GM18909 (cell line): ENCODE results near the gene ARPC2.
A peak's percentile ranks its signal among the peaks of the same experiment; 100 is the strongest.
"Not testable (repeated sequence)": the region's sequence is repeated elsewhere in the genome, so short reads cannot be mapped to it uniquely, and the experiment has no call there.

ENCODE experiments used
- ATAC-seq: cut with Tn5 transposase; IDR thresholded peaks from one replicate; pipeline ENCODE4 v1.9.1; 2021; ENCODE audit warnings: mild to moderate bottlenecking; ENCODE audit not compliant: unreplicated experiment, poor library complexity

ARPC2 gene

DNA sequence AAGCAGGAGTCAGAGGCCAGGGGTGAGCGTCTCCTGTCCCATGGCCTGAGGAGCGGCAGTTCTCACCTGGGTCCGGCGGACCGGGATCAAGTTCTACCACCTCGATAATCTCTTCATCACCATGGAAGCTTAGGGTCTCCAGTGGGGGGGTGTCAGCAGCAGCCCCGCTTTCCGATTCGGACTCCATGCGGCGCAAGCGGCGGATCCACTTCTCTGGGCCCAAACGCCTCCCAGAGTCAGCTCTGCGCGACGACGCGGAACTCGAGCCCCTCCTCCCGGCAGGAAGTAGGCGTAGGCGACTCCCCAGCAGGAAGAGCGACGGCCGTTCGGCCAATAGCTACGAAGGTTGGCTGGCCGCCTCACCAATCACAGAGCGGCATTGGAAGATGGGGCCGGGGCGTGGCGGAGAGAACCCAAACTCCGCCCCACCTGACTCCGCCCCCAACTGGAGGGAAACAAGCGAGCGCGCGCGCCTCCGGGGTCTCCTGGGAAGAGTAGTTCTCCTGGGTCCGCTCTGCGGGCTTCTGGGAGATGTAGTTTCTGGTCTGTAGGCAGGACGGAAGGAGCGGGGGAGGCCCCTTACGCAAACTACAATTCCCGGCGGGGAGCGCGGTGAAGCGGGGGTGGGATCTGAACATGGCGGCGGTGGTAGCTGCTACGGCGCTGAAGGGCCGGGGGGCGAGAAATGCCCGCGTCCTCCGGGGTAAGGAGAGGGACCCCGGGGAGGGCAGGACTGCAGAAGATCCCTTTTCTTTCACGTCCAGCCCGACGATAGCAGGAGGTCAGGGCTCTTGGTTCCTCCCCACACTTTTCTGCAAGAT is 53.1 kb downstream of the ARPC2 start, which contains the start of the genes AAMP and PNKD:
AAMP (minus strand) TSS at position 238 of the 821 bp plus-strand sequence; CDS start at position 187, 51 bp downstream.
PNKD (plus strand) TSS at position 620 of the 821 bp plus-strand sequence; CDS start at position 637, 17 bp downstream.
- peak; percentile 92 for ATAC-seq

GRCh38 chr2:218270721-218271486 is 53.9 kb downstream of the ARPC2 start:
- ATAC-seq, result no peak

GRCh38 chr2:218271487-218271797 is 54.5 kb downstream of the ARPC2 start:
- ATAC-seq, result no peak

DNA sequence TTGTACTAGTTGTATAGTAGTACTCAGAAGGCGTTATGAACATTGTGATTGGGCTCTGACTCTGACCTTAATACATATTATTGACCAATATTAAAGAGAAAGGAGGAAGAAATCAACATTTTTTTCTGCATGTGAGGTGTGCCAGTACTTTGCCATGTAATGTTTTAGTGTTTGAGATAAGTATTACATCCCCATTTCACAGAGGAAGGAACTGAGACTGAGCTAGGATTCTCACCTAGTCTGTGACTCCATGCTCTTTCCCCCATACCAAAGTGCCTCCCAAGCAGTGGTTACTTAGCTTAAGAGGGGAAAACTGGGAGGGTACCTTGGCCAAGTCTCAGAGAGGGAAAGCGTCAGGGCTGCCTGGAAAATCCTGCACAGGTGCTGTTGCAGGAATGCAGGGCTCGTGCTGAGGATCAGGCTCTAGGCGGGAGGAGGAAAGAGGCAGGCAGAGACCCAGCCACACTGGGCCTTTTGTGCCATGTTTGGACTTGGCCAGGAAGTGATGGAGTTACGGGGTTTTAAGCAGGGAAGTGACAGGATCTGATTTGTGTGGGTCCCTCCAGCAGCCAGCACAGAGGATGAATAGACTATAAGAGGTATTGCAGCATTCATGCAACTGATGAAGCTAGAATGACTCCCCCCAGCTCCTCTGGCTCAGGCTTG is 55.0 kb downstream of the ARPC2 start:
- ATAC-seq, result no peak

DNA sequence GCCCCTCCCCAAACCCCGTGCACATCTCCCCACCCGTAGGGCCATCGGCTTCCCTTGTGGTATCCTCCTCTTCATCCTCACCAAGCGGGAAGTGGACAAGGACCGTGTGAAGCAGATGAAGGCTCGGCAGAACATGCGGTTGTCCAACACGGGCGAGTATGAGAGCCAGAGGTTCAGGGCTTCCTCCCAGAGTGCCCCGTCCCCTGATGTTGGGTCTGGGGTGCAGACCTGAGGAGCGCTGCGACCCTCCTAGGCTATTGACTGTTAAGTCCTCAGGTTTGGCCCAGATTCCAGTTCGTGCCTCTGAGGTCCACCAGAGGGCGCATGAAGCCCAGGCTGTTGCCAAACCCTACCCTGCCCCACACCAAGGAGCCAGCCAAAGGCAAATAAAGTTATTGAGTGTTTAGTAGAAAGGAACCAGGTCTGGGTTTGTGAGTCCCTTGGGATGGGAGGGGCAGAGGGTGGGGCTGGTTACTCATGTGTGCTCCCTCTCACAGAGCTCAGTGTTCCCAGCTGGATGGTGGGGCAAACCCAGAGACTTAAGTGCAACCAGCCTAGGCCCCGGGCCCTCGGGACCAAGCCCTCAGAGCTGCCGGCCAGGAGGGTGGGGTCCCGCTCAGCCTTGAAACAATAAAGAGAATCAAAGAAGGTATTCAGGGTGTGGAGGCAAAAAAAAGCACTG is 55.7 kb downstream of the ARPC2 start:
- ATAC-seq, result no peak

DNA sequence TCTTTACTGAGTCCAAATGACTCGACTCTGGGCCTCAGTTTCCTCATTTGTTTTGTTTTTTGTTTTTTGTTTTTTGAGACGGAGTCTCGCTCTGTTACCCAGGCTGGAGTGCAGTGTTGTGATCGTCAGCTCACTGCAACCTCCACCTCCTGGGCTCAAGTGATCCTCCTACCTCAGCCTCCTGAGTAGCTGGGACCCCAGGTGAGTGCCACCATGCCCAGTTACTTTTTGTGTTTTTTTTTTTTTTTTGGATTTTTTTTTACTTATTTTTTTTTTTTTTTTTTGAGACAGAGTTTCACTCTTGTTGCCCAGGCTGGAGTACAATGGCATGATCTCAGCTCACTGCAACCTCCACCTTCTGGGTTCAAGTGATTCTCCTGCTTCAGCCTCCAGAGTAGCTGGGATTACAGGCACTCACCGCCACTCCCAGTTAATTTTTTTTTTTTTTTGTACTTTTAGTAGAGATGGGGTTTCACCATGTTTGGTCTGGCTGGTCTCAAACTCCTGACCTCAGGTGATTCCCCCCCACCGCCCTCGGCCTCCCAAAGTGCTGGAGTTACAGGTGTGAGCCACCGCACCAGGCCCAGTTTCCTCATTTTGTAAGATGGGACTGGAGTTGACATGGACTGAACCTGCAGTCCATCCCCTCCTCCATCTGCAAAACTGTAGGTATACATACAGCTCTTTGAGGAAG is 56.4 kb downstream of the ARPC2 start:
- ATAC-seq, result not testable (repeated sequence)

- ATAC-seq, result no peak
Observed at GRCh38 chr2:218273908-218274249, 56.9 kb downstream of the ARPC2 start.

- no peak for ATAC-seq
Observed at GRCh38 chr2:218274586-218274985, 57.6 kb downstream of the ARPC2 start.

- ATAC-seq, result no peak
Observed at GRCh38 chr2:218275371-218276072, 58.5 kb downstream of the ARPC2 start.

DNA sequence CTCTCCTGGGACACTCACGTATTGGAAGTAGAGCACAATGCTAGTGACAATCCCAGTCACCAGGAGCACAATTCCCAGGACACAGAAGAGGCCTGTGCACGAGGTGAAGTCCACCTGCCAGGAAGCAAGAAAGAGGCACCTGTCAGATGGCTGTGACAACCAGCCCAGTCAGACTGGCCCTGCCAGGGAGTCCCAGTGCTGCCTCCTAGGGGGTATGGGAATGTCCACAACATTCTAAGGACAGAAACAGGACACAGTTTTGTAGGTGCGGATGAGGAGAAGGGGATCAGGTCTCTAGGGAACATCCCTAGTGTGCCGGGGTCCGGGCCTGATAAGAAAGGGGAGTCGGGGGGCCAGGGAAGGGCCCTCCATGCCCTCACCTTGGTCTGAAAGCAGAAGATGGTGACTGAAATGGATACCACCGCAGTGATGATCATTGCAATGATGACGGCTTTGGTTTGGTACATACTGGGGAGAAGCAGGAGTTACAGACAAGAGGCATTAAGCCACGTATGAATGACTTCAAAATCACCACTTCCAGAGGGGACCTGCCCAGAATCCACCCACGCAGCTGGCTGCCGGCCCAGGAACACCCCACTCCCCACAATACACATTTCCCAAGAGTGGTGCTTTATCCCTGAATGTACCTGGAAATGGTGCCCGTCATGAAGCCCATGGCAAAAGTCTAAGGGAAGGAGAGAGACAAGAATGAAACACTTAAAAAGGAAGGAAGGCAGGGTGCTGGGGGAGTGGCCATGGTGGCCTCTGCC is 60.2 kb downstream of the ARPC2 start:
- no peak for ATAC-seq

GRCh38 chr2:218277921-218278320 is 60.9 kb downstream of the ARPC2 start:
- ATAC-seq, result no peak

DNA sequence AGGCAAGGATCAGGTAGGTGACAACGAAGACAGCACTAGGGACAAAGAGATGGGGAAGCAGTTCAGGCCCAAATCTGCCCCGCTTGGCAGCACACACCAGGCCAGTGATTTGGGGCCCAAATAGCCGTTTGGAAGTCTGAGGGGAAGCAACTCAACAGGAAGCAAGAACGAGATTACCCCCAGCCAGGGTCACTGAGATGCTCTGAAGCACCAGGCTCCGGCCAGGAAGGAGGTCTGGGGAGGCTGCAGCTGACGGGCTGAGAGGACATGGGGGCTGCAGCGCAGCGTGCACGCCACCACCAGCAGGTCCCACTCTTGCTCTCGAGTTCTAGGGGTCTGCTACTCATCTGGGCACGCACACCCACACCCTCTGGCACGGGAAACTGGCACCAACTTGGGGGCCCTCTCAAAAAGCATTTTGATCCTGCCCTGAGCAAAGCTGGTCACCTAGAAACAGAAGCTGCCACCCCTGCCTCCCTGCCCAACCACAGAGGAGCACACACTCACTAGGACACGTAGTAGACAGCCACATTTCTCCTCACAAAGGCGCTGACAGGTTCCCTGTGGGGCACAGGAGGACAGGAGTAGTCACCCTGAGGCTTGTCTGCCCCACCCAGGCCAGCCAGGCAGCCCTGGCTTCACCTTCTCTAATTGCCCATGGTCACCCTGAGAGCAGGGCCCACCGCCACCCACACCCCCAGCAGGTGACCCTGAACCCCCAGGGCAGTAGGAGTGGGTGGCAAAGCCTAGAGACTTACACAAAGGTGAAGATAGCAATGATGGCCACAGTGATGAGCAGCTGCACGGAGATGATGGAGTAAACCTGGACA is 61.8 kb downstream of the ARPC2 start:
- no peak for ATAC-seq

DNA sequence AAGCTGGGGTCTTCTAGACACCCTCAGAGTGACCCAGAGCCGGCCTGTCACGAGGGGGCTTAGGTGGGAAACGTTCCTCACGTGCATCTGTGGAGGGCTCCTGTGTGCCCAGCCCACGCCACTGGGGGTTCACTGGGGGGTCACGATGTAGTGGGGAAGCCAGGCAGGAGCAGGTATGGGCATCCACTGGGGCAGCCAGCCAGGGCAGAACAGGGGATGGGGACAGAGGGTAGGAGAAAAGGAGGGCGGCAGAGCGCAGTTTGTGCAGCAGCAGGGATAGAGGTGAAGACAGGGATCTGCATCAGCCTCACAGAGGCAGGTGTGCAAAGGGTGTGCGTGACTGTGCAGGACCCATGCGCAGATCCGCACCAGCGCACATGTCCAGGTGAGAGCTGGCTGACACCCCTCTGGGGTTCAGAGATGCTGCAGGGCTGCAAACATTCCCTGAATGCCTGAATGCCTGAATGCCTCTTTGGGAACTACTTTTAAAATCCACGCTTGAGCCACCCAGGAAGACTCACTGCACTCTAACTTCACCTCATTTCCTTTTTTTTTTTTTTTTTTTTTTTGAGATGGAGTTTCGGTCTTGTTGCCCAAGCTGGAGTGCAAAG is 63.4 kb downstream of the ARPC2 start:
- no peak for ATAC-seq

GRCh38 chr2:218281449-218281848 is 64.5 kb downstream of the ARPC2 start:
- no peak for ATAC-seq

GRCh38 chr2:218282173-218282991 is 65.4 kb downstream of the ARPC2 start:
- ATAC-seq, result no peak

- ATAC-seq, result peak; percentile 30
Observed at GRCh38 chr2:218284106-218284811, 67.3 kb downstream of the ARPC2 start.
